ENCODE data around the gene NFE2L1.
"Not testable (repeated sequence)": the region's sequence is repeated elsewhere in the genome, so short reads cannot be mapped to it uniquely, and the experiment has no call there.

The NFE2L1 gene

GRCh38 chr17:48051283-48051682 is 3.1 kb downstream of the NFE2L1 start:
- DNase-seq, result no peak

GRCh38 chr17:48051706-48052486 is 3.7 kb downstream of the NFE2L1 start:
- DNase-seq, result peak; percentile 52

GRCh38 chr17:48052956-48053757 is 5.0 kb downstream of the NFE2L1 start:
- peak; percentile 42 for DNase-seq

- no peak for DNase-seq
Observed at GRCh38 chr17:48053758-48054237, 5.6 kb downstream of the NFE2L1 start.

DNA sequence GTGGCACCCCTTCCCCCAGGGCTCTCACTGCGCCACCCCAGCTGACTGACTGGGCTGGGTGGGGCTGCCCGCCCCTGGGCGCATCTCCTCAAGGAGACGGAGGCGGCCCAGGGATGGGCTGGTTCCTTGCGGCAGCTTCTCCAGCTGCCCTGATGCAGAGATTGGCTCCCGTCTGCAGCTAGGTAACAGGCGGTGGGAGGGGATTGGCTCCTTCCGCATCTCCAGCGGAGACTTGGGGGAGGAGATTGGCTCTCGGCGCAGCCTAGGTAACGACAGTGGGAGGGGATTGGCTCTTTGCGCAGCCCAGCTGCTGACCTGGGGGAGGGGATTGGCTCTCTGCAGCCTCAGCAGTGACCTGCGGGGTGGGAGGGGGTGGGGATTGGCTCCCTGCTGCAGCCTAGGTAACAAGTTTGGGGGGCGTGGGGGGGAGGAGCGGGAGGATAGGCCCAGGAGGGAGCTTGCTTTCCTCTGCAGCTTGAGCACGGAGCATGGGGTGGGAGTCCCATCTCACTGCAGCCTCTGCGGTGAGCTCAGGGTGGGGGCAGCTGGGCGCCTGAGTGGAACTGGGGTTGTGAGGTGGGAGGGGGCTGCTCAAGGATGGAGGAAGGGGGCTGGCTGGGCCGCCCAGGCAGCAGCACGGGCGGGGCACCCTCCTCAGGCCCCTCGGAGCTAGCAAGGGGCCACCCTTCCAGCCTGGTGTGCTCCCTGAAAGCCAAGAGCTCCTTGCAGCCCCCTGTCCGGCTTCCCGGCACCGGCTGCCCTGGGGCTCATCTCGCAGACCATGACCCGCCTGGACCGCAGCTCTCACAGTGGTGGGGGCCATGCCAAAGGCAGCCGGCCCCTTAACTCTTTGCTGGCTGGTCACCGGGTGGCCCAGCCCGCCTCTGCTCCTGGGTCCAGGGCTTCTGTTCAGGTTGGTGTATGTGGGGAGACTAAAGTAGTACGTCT is 6.4 kb downstream of the NFE2L1 start:
- no peak for DNase-seq

DNA sequence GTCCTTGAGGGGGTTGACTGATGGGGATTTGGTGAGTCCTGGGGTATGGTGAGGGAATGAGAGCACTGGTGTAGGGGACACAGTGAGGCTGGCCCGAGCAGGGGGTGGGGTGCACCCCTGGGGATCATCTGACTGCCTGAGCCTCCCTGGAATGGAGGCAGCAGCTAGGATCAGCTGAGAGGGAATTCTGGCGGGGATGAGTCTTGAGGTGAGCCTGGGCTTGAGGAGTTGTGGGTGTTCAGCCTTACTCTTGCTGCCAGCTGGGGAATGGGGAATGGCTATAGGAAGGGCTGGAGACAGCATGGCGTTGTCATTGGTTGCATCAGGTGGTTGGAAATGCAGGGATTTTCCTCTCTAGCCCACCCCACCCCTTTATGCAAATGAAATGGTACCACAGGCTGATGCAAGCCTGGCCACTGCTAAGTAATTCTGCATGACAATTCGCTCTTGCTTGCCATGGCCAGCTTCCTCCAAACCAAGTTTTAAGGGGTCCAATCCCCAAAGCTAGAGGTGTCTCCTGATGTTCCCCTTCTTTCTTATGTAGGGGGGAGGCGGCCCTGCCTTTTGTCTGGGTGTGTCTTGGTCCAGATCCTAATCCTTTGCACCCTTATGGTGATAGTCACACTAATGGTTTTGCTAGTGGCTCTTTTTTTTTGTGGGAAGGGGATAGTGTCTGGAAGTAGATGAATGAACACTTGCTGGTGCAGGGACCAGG is 7.5 kb downstream of the NFE2L1 start:
- DNase-seq, result peak; percentile 82

DNA sequence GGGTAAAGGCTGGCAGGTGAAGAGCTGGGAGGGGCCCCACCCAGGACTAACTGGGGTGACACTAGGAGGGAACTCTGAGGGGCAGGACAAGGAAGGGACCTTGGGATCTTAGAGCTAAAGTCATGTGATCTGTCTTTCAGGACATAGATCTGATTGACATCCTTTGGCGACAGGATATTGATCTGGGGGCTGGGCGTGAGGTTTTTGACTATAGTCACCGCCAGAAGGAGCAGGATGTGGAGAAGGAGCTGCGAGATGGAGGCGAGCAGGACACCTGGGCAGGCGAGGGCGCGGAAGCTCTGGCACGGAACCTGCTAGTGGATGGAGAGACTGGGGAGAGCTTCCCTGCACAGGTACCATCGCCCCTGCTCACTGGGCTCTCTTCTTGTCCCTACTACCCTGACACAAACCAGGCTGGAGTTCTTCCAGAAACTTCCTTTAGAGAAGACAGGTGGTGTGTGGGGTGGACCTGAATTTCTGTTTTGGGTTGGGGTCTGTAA is 8.1 kb downstream of the NFE2L1 start:
- no peak for DNase-seq

GRCh38 chr17:48056879-48057278 is 8.7 kb downstream of the NFE2L1 start:
- no peak for DNase-seq

- no peak for DNase-seq
Observed at GRCh38 chr17:48057626-48058025, 9.5 kb downstream of the NFE2L1 start.

- DNase-seq, result no peak
Observed at GRCh38 chr17:48058393-48059124, 10.4 kb downstream of the NFE2L1 start.

GRCh38 chr17:48059125-48059668 is 11.0 kb downstream of the NFE2L1 start:
- no peak for DNase-seq

DNA sequence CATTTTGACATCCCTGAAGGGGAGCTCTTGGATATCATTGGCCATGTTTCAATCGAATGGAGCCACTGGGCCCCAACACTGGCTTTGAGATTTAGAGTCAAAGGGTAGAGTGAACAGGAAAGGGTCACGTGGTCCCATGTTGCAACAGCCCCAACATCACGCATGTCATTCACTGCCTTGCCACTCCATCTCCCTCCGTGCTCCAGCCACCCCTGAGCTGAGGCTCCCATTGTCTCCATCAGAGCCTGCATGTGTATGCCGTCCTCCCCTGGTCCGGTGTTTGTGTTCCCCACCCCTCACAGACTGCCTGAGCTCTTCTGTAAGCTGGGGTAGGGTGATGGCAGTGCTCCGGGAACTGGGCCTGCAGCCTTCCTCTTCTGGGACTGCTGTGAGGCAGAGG is 12.1 kb downstream of the NFE2L1 start:
- no peak for DNase-seq

DNA sequence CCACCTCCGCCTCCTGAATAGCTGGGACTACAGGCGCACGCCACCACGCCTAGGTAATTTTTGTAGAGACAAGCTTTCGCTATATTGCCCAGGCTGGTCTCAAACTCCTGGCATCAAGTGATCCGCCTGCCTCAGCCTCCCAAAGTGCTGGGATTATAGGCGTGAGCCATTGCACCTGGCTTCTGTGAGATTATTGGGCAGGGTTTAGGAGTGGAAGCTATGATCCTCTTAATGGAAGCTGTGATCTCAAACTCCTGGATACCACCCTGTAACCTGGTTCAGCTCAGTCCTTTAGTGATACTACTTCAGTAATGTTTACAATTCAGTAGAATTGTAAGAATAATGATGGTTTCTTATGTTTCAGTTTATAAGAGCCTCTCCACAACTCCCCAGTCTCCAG is 14.1 kb downstream of the NFE2L1 start:
- no peak for DNase-seq

DNA sequence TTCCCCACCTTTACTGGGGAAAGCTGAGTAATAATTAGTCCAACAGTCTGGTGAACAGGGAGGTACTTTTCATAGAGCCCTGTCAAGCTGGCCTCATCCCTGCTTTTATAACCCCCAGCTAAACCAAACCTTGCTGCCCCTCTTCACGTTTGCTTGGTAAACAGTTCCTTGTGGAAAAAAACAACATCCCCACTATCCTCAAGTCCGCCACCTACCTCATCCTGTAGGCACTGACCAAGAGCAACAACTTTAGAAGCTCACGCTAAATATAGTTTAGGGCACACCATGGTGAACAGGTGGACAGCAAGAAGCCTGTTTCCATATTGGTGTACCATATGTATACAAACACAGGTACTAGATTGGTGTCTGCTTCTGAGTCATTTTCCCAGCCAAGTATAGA is 16.5 kb downstream of the NFE2L1 start:
- no peak for DNase-seq

GRCh38 chr17:48066192-48066591 is 18.0 kb downstream of the NFE2L1 start:
- DNase-seq, result no peak

- no peak for DNase-seq
Observed at GRCh38 chr17:48066656-48067055, 18.5 kb downstream of the NFE2L1 start.

DNA sequence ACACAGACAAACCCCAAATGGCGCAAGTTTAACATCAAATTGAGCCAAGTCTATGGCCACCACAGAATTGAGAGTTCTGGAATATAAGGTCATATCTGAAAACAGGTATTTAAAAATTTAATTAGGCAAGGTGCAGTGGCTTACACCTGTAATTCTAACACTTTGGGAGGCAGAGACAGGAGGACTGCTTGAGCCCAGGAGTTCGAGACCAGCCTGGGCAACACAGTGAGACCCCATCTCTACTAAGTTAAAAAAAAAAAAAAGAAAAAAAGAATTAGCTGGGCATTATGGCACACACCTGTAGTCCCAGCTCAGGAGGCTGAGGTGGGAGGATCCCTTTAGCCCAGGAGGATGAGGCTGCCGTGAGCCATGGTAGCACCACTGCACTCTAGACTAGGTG is 19.1 kb downstream of the NFE2L1 start:
- DNase-seq, result no peak

DNA sequence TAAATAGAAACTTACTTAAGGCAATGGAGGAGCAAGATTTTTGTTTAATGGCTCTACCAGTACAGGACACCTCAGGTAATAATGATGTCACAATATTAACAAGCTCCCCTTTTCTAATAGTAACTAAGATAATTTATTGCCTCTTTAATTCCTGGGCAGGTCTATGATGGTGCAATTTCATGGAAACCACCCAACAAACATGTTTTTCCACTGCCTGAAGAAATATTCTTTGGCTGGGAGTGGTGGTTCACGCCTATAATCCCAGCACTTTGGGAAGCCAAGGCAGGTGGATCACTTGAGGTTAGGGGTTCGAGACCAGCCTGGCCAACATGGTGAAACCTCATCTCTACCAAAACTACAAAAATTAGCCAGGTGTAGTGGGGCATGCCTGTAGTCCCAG is 19.6 kb downstream of the NFE2L1 start:
- not testable (repeated sequence) for DNase-seq

DNA sequence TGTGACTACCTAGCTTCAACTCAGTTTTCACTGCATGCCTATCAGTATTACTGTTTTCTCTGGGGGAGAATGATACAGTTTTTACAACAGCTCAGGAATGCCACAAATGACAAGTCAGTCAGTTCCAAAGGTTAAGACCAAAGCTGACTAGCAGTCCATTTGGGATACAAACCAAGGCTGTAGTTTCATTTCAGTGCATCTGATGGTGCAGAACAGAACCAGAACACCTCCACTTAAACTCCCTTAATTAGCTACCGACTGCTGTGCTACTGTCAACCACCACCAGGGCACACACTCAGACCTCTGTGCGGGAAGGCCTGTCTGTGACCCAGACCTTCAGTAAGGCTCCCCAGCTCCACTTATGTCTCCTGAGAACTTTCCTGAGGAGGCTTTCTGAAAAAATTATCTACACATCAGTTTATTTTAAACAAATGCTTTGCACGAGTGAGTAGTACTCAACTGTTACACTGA is 20.4 kb downstream of the NFE2L1 start:
- peak; percentile 74 for DNase-seq

DNA sequence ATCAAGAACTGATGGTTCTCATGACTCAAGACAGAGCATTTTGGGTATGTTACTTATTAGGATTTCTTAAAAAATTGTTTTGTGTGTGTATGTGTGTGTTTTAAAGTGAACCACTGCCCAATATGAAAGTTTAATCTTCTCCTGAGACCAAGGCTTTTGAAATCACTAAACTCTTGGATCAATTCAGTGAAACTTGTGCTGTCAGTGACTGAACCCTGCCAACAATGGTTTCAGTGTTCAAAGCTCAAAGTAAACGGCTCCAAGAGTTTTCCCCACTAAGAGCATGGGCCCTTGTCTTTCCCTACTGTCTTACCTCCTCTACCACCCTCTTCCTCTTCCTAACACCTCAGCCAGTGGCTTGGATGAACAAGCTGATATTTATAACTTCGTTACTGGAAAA is 22.0 kb downstream of the NFE2L1 start:
- DNase-seq, result no peak

DNA sequence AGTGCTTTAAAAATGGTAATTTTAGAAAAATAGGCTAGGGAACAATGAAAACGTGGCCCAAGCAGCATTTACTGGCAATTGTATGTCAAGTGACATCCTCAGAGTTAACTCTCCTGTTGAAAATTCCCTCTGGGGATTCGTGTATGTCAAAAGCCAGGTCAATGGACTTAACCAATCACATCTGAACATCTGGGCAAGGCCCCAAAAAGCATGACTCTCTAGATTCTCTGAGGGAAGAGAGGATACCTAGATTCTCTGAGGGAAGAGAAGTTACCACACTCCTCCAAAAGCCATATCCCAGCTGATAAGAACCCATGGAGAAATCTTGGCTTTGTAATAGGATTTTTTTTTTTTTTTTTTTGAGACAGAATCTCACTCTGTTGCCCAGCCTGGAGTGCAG is 23.5 kb downstream of the NFE2L1 start:
- DNase-seq, result no peak
